ENCODE data around the gene ASTN2. TPM values are rescaled to one million over a fixed set of nuclear protein-coding genes. Genes with fewer than 3 reads are reported as not detected.

ASTN2 gene
- total RNA-seq, 2 donors from 2014 or later, result 2.2 to 5.1 TPM

DNA sequence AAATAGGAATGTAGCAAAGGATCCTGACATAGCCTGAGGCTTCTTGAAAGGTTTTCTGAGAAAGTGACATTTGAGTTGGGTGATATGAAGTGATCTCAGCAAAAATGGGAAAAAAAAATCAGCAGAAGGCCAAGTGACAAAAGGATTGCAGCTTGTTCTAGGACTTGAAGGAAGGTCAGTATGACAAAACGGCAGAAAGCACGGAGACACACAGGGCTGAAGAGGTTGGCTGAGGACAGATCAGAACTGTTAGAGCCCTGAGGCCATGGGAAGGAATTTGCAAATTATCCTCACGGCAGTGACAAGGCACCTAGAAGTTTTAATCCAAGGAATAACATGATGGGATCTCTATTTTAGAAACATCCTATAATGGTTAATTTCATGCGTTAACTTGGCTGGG, 696.7 kb downstream of the ASTN2 start:
- H3K27ac Mint-ChIP-seq, result no peak overlapping the region
- H3K4me3 Mint-ChIP-seq, result no peak overlapping the region
- no peak for ATAC-seq
- DNase-seq (ENCODE audit: low spot score), result no peak
- H3K36me3 Mint-ChIP-seq, result no peaks in the 10 kb centered on the region
- peaks cover 10% of the 10 kb centered on the region for H3K9me3 Mint-ChIP-seq
- no peaks in the 10 kb centered on the region for H3K4me1 Mint-ChIP-seq (ENCODE audit: low read depth in 2 of 2)
- peaks cover 8 to 13% of the 10 kb centered on the region in 2 donors for H3K27me3 Mint-ChIP-seq

DNA sequence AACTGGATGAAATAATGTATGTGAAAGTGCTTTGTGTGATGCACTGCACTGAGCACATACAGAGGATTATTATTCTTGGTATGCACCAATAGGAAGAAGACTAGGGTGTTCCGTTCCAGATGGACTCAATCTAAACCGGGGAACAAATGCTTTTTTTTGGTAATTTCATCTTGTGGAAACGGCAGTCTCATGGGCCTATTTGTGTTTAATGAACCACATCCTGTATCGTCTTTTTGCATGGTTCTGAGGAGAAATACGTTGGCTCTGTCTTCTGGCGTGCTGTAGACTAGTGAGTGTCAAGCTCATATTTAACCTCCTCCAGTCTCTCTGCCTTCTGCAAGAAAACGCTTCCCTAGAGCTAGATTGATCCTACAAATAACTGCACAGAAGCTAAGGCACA, 697.7 kb downstream of the ASTN2 start:
- Mint-ChIP-seq H3K27ac (no peak overlapping the region), H3K4me3 (no peak overlapping the region), H3K4me1 (ENCODE audit: low read depth in 2 of 2) (no peaks in the 10 kb centered on the region), H3K27me3 (peaks cover 8 to 13% of the 10 kb centered on the region in 2 donors), H3K36me3 (no peaks in the 10 kb centered on the region), H3K9me3 (peaks cover 10% of the 10 kb centered on the region)
- no peak for ATAC-seq
- no peak for DNase-seq (ENCODE audit: low spot score)

DNA sequence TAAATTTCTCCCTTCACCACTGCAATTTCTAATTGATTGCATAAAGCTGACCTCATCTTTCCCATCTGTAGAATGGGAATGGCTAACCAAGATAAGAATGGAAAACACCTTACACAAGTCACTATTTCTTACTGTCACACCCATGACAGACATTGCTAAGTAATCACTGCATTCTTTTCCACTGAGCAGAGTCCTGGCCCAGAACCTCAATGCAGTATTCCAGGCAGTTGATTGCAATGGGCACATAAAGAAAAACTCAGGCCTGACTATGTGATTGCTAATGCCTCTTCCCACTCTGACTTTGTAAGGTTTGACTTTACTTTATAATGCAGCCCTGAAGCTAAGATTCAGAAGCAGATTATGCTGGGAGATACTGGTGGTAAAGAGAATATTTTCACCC, 698.4 kb downstream of the ASTN2 start:
- DNase-seq (ENCODE audit: low spot score), result no peak
- Mint-ChIP-seq H3K27ac (no peak overlapping the region), H3K27me3 (peaks cover 8 to 13% of the 10 kb centered on the region in 2 donors), H3K4me1 (ENCODE audit: low read depth in 2 of 2) (no peaks in the 10 kb centered on the region), H3K36me3 (no peaks in the 10 kb centered on the region), H3K4me3 (no peak overlapping the region), H3K9me3 (peaks cover 10% of the 10 kb centered on the region)
- ATAC-seq, result no peak

DNA sequence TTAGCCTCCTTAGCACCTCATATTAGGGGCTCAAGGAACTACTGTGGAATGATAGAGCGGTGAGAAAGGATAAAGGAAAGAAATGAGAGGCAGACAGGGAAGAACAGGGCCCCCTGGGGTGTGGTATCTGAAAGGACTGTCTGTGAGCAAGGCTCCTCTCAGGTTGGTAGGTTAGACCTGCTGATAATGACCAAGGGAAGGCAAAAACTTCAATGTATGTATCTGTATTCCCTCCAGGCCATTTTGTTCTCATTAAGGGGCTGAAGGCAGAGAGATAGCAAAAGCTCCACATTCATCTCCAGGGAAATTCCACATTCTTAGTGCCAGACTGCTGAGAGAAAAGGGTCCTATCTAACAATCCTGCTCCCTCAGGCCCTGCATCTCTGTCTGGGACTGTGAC, 699.1 kb downstream of the ASTN2 start:
- no peak for DNase-seq (ENCODE audit: low spot score)
- Mint-ChIP-seq H3K9me3 (peaks cover 4% of the 10 kb centered on the region), H3K27ac (no peak overlapping the region), H3K36me3 (no peaks in the 10 kb centered on the region), H3K4me1 (ENCODE audit: low read depth in 2 of 2) (no peaks in the 10 kb centered on the region), H3K4me3 (no peak overlapping the region), H3K27me3 (peaks cover 5 to 13% of the 10 kb centered on the region in 2 donors)
- no peak for ATAC-seq

DNA sequence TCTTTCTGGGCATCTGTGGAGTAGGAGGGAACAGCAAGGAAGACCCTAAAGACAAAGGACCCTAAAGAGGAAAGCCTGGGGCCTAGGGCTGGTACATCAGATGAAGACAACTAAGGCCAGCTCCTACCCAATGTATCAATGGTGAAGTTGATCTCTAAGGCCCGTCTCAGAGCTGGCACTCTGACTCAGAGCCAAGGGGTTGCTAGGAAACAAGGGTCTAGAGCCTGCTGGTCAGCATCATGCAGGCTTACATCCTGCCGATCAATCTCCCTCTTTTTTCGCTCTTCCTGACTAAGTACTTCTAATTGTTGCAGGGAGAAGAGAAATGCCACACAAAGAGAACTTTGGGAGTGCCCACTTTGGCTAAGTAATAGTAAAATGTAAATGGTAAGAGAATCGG, 701.6 kb downstream of the ASTN2 start:
- Mint-ChIP-seq H3K27me3 (no peaks in the 10 kb centered on the region), H3K4me3 (no peak overlapping the region), H3K36me3 (no peaks in the 10 kb centered on the region), H3K27ac (no peak overlapping the region), H3K9me3 (no peaks in the 10 kb centered on the region), H3K4me1 (ENCODE audit: low read depth in 2 of 2) (no peaks in the 10 kb centered on the region)
- ATAC-seq, result no peak
- no peak for DNase-seq (ENCODE audit: low spot score)

DNA sequence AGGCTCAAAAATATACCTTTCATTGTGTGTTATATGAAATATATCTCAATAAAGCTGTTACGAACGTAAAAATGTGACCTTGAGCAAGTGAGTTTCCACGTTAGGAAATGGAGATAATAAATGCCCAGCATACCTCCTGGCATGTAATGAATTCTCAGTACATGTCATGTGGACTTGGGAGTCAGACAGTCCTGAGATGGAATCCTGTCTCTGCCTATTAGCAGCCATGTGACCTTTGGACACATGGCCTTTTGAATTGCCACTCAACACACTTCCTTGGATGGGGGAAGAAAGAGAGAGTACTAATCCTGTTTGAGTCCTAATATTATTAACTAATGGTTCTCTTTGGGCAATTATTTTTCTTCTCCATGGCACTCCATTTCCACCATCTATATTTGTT, 702.1 kb downstream of the ASTN2 start:
- no peak overlapping the region for H3K4me3 Mint-ChIP-seq
- H3K4me1 Mint-ChIP-seq (ENCODE audit: low read depth in 2 of 2), result no peaks in the 10 kb centered on the region
- no peak for ATAC-seq
- H3K9me3 Mint-ChIP-seq, result no peaks in the 10 kb centered on the region
- no peaks in the 10 kb centered on the region for H3K27me3 Mint-ChIP-seq
- H3K36me3 Mint-ChIP-seq, result no peaks in the 10 kb centered on the region
- no peak overlapping the region for H3K27ac Mint-ChIP-seq
- no peak for DNase-seq (ENCODE audit: low spot score)

DNA sequence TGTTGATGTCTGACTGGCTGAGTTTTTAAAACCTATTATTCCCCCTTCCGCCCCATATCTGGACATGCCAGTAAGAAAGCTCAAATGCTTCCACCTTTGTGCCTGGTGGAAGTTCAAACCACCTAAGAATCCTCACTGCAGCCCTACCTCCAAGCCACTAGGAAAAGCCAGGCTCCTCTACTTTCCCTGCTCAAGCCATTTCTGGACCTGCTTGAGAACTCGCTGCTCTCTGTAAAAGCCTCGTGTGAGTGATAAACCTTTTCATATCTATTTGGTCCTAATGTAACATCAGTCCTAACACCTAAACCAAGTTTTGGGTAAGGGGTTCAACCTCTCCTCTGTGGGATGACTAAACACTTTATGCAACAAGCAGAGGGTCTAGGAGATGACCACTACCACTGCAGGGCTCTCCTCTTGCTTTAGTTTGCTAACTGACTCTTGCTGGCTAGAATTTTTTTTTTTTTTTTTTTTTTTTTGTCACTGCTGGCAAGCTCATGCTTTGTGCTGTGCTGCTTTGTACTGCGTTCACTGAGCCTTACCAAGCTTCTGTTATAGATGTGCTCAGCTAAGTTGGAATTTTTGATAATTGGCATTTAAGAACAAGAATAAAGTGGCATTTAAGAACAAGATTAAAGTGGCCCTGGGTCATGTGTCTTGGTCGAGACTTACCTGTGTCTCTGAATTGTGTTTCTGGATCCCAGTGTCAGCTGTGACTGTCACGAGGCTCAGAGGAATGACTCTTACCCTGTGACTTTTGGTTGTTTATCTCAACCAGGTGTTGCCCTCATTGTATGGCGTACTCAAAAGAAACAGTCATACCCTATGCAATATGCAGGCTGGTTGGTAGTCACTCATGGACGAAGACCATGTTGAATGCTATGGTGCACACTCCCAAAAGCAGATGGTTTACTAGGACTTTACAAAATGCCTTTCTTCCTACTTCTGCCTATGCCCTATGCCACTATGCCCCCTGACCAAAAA, 708.3 kb downstream of the ASTN2 start:
- H3K36me3 Mint-ChIP-seq, result peaks cover 6% of the 10 kb centered on the region
- DNase-seq (ENCODE audit: low spot score) (no peak), ATAC-seq (no peak)

DNA sequence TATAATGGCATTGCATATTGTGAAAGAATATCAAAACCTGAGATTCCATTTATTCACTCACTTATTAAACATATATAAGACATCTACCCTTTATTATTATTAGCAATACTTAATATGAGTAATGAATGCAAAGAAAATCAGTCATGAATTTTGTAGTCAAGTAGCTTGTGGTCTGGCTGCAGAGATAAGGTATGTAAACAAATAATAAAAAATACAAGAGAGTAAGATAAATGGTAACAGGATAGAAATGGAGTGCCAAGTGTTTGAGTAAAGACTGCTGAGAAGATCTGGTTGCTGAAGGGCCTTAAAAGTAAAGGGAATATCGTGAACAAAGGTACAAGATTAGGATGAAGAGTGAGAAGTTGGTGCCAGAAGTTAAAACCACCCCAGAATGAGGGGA, 709.3 kb downstream of the ASTN2 start:
- no peak for DNase-seq (ENCODE audit: low spot score)
- H3K9me3 Mint-ChIP-seq, result no peaks in the 10 kb centered on the region
- H3K27me3 Mint-ChIP-seq, result no peaks in the 10 kb centered on the region
- peaks cover 6 to 14% of the 10 kb centered on the region in 2 donors for H3K4me1 Mint-ChIP-seq (ENCODE audit: low read depth in 2 of 2)
- H3K4me3 Mint-ChIP-seq, result no peak overlapping the region
- H3K36me3 Mint-ChIP-seq, result peaks cover 15% of the 10 kb centered on the region
- ATAC-seq, result no peak
- H3K27ac Mint-ChIP-seq, result no peak overlapping the region

More for the DNA sequence above, 708.3 kb downstream of the ASTN2 start:
- H3K4me1 Mint-ChIP-seq (ENCODE audit: low read depth in 2 of 2), result peaks cover 3 to 4% of the 10 kb centered on the region in 2 donors
- no peaks in the 10 kb centered on the region for H3K9me3 Mint-ChIP-seq
- no peak overlapping the region for H3K27ac Mint-ChIP-seq
- H3K4me3 Mint-ChIP-seq, result no peak overlapping the region
- H3K27me3 Mint-ChIP-seq, result no peaks in the 10 kb centered on the region

DNA sequence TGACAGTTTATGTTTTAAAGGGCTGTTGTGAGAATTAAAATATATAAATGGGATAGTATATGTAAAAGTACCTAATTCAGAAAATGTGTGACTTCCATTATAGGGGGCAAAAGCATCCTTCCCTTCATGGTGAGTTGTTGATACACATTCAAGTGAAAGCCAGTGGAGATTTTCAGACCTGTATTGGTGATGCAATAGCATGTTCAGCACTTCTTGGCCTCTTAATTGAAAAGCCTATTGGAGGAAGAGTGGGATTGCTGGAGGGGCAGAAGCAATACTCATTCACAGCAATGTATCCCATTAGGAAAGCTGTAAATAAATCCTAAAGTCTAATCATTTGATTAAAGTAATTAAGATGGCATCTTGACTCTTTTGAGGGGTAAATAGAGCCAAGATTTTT, 710.4 kb downstream of the ASTN2 start:
- no peak overlapping the region for H3K27ac Mint-ChIP-seq
- H3K9me3 Mint-ChIP-seq, result peaks cover 3% of the 10 kb centered on the region
- no peaks in the 10 kb centered on the region for H3K27me3 Mint-ChIP-seq
- H3K36me3 Mint-ChIP-seq, result peaks cover 24% of the 10 kb centered on the region
- no peak for ATAC-seq
- peaks cover 9 to 21% of the 10 kb centered on the region in 2 donors for H3K4me1 Mint-ChIP-seq (ENCODE audit: low read depth in 2 of 2)
- no peak overlapping the region for H3K4me3 Mint-ChIP-seq
- no peak for DNase-seq (ENCODE audit: low spot score)

DNA sequence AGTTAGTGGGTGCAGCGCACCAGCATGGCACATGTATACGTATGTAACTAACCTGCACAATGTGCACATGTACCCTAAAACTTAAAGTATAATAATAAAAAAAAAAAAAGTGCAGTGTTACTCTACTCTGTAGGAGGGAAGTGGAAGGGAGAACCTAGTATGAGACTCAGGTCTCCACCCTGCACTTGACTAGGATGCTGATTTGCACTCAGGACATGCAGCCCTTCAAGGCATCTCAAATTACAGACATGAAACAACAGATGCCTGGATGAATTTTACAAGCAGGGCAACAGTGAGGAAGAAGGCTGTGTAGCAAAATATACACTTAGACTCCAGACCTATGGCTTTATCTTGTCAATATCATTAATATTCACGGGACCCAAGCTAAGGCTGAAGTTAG, 711.2 kb downstream of the ASTN2 start:
- Mint-ChIP-seq H3K4me3 (no peak overlapping the region), H3K27ac (no peak overlapping the region), H3K9me3 (peaks cover 3% of the 10 kb centered on the region), H3K27me3 (no peaks in the 10 kb centered on the region), H3K4me1 (ENCODE audit: low read depth in 2 of 2) (peaks cover 9 to 21% of the 10 kb centered on the region in 2 donors), H3K36me3 (peaks cover 24% of the 10 kb centered on the region)
- ATAC-seq, result no peak
- DNase-seq (ENCODE audit: low spot score), result no peak

DNA sequence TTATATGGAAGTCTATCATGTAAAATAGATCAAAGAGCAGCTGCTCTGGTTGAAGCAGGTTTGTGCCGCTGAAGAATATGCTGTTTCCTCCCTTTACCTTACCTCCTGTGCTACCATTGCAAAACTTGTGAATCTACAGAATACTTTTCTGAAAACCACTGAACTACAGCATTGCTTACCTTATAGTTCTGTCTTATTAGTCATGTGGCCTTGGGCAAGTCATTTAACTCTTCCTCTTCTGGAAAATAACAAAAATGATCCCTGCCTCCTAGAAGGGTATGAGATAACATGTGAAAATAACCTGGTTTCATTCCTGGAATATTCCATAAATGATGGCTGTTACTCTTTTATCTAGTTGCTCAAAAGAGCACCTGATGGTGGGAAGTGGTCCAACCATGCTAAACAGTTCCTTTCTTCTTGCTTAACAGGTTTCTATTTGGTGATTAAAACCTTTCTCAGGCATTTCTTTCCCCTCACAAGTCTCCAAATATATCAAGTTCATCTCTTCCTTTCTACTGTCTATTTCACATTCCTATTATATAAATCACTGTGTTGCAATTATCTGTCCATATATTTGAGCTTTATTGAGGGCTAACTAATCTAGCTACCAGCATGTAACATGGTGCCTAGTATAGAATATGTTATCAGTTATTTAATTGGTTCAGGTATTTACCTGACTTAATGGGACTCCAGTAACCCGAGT, 712.8 kb downstream of the ASTN2 start:
- Mint-ChIP-seq H3K36me3 (peaks cover 29% of the 10 kb centered on the region), H3K4me1 (ENCODE audit: low read depth in 2 of 2) (peaks cover 9 to 21% of the 10 kb centered on the region in 2 donors), H3K4me3 (no peak overlapping the region), H3K9me3 (peaks cover 3% of the 10 kb centered on the region), H3K27me3 (no peaks in the 10 kb centered on the region), H3K27ac (no peak overlapping the region)
- DNase-seq (ENCODE audit: low spot score) (no peak), ATAC-seq (no peak)

DNA sequence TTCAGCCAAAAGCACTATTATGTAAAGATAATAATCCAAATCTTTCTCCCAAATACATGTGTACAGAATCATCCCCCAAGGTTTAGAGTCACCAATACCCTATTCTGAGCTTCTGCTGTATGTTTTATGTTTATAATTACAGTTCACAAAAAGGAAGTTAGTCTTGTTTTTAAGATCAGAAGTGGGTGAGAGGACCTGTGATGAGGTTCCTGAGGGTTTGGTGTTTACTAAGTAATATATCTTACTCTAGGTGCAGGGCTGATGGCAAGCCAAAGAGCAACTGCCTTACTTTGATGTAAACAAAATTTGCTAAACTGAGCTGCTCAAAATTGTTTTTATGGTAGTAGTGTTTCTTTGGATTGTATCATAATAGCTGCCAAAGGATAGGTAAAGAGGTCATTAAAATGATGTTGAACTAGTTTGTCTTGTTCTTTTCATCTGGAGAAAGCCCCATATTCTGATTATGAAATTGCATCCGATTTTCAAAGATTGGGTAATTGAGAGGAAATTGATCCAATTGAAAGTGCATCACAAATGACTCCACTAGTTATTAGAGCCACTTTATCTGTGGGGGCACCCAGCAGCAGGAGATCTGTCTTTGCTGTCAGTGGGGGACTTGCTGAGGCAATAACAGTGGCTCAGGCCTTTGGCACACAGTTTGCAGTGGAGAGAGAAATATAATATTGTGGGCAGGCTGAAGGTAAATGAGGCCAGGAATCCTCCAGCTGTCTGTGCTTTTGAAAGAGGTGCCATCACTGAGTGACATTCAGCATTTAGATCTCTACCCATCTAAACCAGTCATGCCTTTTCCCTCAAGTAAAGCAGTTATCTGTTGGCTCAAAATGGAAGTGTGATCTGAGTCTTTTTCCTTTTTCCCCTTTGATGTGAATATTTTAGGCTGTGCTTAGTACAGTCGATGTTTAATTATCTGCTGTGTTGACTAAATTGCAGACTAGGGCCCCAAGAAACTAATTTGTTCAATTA, 713.7 kb downstream of the ASTN2 start:
- Mint-ChIP-seq H3K9me3 (peaks cover 3% of the 10 kb centered on the region), H3K27me3 (no peaks in the 10 kb centered on the region), H3K4me1 (ENCODE audit: low read depth in 2 of 2) (peaks cover 6 to 26% of the 10 kb centered on the region in 2 donors), H3K27ac (peak overlapping the region in 1 of 2 donors; percentile 41), H3K36me3 (peaks cover 29% of the 10 kb centered on the region), H3K4me3 (no peak overlapping the region)
- DNase-seq (ENCODE audit: low spot score) (no peak), ATAC-seq (peak in 1 of 2 donors; percentile 53)

DNA sequence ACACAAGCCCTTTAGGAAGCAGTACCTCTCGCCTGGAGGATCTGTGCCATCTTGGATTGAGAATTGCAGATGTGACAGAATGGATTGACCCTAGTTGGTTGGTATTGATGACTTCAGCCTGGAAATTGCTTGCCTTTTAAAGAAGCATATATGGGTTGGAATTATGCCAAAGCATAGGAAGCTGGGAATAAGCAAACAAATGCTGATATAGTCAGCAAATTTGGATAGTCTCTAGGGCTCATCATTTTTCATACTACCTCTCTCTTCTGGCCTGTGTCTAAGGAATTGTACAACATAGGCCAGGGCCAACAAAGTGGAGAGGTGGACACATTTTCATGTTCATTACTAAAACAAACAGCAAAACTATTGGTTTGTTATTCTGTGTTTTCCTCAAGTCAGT, 714.6 kb downstream of the ASTN2 start:
- H3K36me3 Mint-ChIP-seq, result peaks cover 29% of the 10 kb centered on the region
- no peak for ATAC-seq
- DNase-seq (ENCODE audit: low spot score), result no peak
- peaks cover 9 to 33% of the 10 kb centered on the region in 2 donors for H3K4me1 Mint-ChIP-seq (ENCODE audit: low read depth in 2 of 2)
- H3K27ac Mint-ChIP-seq, result no peak overlapping the region
- H3K4me3 Mint-ChIP-seq, result no peak overlapping the region
- no peaks in the 10 kb centered on the region for H3K27me3 Mint-ChIP-seq
- peaks cover 3% of the 10 kb centered on the region for H3K9me3 Mint-ChIP-seq
